GM21367 (cell line): ENCODE measurements around the gene HOXA9.

Experiments used
- ATAC-seq: cut with Tn5 transposase; IDR thresholded peaks from one replicate; pipeline ENCODE4 v1.9.1; 2021; ENCODE audit not compliant: unreplicated experiment

HOXA9 gene

DNA sequence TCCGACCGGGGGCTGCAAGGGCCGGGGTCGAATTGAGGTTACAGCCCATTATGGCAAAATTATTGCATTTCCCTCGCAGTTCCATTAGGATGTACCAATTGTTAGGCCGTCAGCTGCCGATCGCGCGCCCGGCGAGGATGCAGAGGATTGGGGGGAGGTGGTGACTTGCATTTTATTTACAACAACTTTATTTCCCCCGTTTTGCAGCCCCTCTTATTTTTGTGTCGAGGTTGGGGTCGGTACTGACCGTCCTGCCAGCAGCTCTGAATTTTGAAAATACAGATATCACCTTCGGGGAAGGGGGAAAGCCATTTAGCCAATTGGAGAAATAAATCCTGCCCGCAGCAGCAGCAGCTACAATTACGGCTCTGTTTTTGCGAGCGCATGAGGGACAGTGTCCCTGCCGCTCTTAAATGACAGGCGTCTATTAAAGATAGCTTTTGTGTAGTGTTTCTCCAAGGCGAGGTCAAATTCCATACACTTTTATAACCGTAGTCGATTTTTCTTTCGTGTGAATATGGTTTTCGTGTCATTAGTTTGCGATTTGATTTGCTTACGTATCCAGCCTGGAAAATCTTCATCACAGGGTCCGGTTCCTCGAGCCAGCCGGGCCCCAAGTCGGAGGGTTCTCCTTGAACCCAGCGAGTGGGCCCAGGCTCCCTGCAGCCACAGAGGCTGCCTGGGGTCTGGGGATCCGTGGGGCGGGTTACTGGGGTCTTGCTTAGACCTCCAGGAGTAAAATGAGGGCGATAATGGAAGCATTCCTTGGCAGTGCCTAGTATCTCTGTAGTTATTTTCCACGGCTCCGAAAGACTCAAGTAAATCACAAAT lies 21.2 kb downstream of the HOXA9 start:
- no peak for ATAC-seq

DNA sequence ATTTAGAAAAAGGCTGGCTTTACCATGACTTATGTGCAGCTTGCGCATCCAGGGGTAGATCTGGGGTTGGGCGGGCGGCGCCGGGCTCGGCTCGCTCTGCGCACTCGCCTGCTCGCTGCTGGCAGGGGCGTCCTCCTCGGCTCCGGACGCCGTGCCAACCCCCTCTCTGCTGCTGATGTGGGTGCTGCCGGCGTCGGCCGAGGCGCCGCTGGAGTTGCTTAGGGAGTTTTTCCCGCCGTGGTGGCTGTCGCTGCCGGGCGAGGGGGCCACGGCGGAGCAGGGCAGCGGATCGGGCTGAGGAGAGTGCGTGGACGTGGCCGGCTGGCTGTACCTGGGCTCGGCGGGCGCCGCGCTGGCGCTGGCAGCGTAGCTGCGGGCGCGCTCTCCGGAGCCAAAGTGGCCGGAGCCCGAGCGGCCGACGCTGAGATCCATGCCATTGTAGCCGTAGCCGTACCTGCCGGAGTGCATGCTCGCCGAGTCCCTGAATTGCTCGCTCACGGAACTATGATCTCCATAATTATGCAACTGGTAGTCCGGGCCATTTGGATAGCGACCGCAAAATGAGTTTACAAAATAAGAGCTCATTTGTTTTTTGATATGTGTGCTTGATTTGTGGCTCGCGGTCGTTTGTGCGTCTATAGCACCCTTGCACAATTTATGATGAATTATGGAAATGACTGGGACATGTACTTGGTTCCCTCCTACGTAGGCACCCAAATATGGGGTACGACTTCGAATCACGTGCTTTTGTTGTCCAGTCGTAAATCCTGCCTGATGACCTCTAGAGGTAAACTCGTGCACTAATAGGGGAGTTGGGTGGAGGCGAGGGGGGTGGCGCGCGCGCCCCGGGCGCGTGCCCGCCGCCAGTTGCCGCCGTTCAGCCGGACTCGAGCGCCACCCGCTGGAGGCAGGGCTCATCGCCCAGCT lies 22.1 kb downstream of the HOXA9 start, which contains the start of gene HOXA5:
TSS of gene HOXA5 (minus strand) at position 659 of the 927 bp plus-strand sequence. CDS start at position 585, 74 bp downstream.
- no peak for ATAC-seq

DNA sequence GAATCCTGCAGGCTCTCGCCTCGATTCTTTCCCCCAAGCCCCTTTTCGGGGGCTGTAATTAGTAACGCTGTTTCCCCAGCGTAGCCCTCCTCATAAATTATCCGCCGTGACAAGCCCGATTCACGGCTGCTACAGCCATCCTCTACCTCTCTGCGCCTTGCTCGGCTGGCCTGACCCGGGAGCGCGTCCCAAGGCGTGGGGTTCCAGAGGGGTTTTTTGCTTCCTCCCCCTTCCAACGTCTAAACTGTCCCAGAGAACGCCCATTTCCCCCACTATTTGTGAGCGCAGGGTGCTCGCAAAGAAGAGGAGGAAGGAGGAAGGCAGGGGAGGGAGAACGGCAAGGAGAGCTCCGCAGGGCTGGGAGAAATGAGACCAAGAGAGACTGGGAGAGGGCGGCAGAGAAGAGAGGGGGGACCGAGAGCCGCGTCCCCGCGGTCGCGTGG lies 22.7 kb downstream of the HOXA9 start:
- no peak for ATAC-seq

DNA sequence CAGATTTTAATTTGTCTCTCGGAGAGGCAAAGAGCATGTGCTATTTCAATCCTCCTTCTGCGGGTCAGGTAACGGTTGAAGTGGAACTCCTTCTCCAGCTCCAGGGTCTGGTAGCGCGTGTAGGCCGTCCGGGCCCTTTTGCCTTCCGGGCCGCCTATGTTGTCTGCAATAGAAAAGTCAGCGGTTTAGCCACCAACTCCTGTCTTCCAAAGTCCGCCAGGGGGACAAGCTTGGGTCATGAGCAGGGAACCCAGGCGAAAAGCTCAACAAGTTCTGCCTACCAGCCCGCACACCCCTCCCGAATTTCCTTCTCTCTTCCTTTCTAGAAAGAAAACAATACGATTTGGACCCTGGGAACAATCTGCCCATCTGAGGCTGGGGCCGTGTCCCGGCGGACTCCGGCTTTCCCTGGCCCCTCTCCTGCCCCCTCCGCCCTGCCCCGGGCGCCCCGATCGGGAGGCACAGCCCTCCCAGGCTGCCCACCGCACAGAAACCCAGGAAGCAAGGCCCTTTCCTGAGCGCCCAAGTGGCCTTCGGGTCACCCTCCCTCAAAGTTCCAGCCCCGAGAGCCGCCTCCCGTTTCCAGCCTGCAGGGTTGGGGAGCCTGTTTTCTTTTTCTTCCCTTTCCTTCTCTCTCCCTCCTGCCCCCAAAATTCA lies 23.3 kb downstream of the HOXA9 start:
- no peak for ATAC-seq

DNA sequence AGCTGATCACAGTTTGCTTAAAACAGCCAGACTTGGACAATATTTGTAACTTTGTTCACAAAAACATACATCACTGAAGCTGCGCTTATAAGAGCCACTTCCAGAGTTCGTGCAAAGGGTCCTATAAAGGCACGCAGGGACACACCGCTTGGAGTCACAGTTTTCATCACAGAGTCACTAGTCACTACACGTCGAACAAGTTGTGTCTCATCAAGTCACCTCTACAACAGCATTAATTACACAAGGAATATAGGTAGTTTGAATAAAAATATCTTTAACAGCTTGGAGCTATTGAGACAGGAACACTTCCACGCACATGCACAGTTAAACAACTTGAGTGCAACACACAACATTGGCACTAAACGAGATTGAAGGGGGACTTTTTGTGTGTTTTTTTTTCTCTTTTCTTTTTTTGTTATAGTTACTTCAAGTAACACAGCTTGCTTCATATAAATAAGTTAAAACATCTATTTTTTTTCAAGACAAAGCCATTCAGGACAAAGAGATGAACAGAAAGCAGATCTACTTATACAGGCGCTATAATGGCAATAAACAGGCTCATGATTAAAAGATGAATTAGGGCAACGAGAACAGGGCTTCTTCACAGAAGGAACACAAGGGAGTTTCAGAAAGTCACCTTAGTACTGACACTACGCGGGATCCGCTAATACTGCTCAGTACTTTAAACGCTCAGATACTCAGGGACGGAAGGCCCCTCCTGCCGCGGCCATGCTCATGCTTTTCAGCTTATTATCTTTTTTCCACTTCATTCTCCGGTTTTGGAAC lies 24.0 kb downstream of the HOXA9 start:
- no peak for ATAC-seq

DNA sequence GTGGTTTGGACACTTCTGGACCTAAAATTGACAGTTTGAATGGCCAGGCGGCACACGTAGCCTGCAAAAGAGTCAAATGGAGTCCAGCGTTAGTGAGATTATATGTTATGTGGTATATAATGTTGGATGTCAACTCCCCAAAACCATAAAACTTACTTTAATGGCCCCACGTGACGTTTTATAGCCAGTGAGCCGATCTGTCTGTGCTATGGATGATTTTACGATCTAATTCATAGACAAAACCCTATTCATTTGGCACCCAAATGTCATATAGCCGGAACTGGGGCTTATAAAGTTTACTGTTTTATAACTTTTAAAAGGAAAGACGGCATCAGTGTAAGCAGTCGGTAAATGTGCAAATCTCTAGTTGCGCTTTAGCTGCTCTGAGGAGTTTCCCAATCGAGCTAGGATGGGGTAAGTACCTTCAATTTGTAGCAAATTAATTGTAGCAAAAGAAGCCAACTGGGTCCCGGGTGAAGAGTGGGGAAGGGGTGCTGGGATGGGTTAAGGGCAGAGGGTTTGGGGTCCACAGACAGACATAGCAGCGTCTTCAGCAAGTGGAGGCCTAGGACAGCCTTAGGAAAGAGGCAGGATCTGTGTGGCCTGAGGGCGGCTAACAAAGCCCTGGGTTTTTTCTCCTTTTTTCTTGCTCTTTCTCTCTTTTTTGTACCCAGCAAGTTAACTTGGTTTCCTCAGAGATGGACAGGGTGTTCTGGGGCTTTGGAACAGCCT lies 25.0 kb downstream of the HOXA9 start:
- ATAC-seq = no peak

DNA sequence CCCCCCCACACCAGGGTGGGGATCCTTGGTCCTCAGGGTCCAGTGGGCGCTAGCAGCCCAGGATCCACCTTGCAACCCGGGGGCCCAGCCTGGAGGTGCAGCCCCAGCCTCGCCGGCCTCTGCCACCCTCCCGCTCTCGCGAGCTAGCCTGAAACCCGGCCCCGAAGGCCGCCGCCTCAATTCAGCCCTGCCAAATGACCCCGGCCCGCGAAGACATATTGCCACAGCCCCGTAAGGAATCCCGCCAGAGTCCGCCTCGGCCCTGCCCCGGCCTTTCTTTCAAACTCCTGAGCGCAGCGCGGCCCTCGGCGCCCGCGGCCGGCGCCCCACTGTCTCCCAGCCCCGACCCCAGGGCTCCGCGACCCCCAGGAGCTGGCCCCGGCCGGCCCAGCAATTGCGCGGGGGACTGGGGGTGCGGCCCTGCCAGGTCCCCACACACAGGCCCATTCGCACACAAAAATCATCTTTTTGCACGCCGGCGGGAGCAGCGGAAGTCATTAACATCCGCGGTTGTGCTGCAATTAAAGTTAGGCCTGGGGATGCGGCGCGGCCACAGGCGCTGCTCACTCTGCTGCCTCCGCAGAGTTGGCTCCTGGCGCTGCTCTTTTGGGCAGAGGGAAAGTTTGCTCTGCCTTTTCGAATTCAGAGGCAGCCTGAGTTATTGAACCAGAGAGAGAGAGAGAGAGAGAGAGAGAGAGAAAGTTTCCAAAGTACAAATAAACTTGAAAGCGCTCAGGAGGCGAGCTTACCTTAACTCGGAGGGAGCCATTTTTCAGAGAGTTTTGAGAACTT lies 25.8 kb downstream of the HOXA9 start:
- no peak for ATAC-seq

DNA sequence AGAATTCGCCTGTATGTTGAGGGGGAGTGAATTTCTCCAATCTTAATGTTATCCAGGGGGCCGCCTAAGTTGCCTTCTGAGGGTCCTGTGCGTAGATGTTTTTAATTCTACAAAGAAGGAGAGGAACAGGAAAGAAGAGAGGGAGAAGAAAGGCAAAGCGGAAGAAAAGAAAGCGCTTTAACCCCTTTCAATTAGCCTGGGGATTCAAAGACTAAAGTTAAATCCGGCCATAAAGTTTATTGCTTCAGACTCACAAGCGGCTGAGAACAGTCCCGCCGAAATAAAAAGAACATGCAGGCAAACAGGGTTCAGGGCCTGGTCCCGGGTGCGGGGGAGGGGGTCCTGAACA lies 26.4 kb downstream of the HOXA9 start:
- no peak for ATAC-seq

DNA sequence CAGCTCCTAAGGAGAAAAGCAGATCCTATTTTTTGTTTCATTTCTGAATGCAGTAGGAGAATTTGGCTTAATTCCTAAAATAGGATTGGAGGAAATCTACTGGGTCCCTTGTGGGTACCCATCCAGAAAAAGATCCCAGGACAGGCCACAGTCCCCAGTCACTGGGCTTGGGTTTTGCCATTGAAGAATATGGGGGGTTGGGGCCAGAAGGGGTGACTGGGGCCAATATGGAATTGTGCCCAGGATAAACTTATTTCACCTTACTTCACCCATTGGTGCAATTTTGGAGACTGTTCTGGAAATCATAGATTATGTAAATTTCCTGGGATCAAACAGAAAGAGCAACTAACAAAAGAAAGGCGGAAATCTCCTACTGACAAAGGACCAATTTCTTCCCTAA lies 26.9 kb downstream of the HOXA9 start:
- ATAC-seq = no peak

DNA sequence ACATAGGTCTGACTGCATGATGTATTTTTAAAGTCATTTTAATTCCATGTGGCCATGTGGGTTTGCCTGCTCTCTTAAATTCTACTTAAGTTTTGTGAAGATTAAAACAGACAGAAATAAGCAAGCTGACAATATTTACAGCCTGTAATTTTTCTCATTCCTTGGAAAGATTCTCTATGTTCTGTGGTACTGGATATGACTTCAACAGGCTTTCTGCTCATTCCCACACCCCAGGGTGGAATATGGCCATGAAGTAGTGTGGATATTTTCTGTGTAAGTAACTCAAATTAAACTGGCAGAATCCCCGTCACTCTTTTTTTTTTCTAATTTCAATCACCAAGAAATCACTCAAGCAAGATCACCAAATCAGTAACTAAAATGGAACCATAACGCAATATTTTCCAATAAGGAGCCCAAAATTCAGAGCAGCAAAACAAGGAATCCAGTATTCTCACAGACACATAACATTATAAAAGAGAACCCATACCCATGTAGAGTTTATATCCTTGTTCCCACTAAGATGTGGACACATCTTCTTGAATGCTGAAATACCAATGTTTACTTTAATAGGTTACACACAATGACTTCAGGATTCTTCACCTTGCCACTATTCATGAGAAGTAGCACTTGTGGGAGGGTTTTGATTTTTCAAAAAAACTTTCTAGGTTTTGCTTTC lies 27.6 kb downstream of the HOXA9 start:
- no peak for ATAC-seq

DNA sequence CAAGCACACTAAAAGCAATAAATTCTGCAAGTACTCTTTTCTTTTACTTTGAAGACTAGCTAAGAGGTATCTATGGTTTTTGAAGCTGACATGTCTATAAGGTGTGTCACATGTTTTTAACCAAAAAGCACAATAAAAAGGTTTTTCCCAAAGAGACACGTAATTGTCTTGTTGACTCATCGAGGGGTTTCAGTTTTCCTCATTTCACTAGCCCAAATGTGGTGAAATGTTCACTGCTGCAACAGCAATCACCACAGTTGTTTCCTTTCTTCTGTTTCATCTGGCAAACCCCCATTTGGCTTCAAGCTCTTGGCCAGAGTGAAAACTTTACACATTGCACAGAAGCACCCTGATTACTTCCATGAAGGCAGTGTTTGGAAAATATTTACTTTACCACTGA lies 30.9 kb downstream of the HOXA9 start:
- peak; percentile 51 for ATAC-seq

DNA sequence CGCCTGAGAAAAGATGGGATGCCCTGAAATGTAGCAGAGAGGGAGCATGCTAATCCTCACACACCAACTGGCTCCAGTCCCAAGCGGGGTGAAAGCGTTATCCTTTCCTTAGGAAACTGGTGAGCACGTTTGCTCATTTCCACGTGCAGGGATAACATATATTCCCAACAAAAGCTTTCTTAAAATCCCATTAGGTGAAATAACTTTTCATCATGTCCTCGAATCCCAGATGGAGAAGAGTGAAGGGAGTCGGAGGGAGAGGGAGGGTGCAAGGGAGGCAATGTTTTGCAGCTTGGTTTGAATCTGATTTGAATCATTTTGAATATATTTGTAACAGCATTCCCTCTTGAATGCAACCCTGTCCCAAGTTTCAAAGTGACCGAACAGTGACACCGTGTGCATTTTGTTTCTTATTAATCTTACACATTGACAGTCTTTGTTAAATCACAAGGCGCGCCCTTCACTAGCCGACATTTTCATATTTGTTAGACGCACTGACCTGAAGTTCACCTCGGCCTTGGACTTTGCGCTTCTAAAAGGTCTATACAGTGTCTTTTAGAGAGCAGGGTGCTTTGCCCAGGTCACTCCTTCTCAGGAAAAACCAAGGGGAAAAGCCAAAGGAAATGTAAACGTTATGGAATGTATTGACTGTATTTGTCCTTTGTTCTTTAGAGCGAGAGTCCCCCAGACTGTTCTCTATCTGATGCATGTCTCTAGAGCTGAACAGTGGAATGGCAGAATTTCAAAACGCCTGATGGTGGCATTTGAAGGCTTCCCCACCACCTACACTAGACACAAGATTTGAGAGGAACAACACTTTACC lies 31.7 kb downstream of the HOXA9 start:
- no peak for ATAC-seq

DNA sequence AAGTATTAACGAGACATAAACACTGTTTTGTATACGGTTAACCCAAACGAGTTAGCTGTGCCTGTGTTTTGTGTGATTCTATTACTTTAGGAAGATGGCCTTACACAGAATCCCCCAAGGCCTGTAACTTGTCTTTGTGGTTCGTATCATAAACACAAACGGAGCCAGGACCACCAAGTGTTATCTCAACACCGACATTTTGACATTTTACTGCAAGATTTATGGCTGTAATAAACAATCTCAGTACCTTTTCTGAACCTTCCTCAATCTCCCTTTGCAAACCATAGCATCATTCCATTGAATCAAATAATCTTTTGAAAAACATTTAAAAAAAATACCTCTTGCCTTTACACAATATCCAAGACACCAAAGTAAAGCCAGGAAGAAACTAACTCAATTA lies 32.4 kb downstream of the HOXA9 start:
- ATAC-seq = no peak

DNA sequence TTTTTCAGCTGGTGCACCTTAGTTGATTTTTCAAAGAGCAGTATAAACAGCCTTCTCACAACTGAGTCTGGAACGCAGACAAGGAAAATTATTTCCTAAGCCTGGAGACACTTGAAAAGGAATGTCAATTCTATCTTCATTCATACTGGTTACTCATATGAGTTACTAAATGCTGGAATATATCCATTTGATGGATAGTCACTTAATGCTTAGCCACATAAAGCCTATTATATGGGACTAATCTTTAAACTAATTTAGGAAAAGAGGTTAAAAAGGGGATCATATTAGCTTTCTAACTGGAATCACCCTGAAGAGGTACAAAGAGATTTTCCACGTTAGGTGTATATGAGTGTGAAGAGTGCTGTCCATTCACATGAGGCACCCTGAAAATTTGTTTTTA lies 33.1 kb downstream of the HOXA9 start:
- ATAC-seq = no peak

DNA sequence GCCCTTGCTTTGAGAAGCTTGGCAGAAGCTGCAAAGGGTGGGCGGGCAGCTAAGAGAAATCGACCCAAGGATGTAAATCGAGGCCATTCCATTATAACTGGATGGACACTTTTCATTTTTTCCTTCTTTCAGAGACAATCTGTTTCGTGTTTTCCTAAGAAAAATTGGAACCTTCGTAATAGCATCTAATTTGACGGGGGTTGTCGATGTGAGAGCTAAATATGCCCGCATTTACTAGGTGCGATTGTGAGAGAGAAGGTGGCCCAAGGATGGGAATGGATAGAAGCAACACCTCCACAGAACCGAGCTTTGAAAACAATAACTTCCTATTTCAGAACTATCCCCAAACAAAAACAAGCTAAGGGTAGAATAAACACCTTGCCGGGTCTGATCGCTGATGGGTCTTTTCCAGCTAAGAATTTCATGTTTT lies 33.9 kb downstream of the HOXA9 start:
- ATAC-seq = no peak

DNA sequence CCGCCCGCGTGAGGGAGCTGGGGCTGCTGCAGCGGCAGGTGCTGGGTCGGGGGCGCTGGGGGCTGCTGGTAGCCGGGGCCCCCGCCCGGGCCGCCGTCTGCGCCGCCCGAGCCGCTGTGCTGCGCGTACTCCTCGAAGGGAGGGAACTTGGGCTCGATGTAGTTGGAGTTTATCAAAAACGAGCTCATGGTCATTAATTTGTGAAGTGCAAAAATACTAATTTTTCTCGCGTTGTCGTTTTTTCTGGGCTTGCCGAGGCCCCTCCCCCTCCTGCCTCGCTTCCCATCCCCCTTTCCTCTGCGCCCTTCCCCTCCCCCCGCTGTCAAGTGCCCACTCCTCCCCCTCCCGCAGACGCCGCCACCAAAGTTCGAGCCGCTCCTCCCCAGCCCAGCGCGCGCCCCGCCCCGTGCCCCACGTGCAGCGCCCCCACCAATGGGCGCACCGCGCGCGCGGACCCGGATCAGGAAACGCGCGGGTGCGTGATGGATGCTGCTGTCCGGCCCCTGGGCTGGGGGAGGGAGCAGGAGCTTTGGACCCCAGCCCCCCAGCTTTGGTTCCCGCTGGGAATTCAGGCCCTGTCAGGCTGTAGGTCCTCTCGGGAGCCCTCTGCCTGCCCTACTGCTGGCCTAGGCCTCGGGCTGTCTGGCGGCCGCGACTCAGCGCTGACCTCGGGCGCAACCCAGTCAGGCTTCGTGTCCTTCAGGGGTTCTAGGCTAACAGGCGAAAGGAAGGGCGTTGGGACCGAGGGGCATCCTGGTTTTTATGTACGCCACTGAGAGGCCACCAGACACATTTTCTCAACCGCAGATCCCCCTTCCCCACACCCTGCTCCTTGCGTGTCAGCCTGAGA lies 34.6 kb downstream of the HOXA9 start, which contains the start of gene HOXA4:
TSS of gene HOXA4 (minus strand) at position 218 of the 850 bp plus-strand sequence. CDS start at position 194, 24 bp downstream.
- ATAC-seq = no peak
